Hepatocyte (in vitro differentiated cells): ENCODE measurements around the gene LRRC27.

Source experiments
- CTCF ChIP-seq: fragments of 200-600 bp; sonication (generic); IDR thresholded peaks from 2 replicates; pipeline ENCODE4 v1.5.1; 2016; ENCODE audit warnings: antibody characterized with exemption, mild to moderate bottlenecking; ENCODE audit not compliant: poor library complexity
- EZH2 ChIP-seq: fragments of 200-600 bp; sonication (generic); IDR thresholded peaks from 2 replicates; pipeline ENCODE4 v1.6.1; 2016; ENCODE audit warnings: antibody characterized with exemption, mild to moderate bottlenecking, borderline replicate concordance
- EZH2phosphoT487 ChIP-seq: fragments of 200-600 bp; sonication (generic); IDR thresholded peaks from one replicate; pipeline ENCODE4 v1.6.1; 2018; ENCODE audit warnings: antibody characterized with exemption, mild to moderate bottlenecking, low read depth, moderate library complexity; ENCODE audit not compliant: unreplicated experiment, severe bottlenecking

- TF ChIP-seq CTCF: no peak
- no peak for TF ChIP-seq EZH2
- TF ChIP-seq EZH2phosphoT487: no peak
These were observed 31.4 kb upstream of the LRRC27 start for GRCh38 chr10:132300582-132300981.
